Endodermal cell (in vitro differentiated cells): ENCODE measurements around the gene BAIAP2. TPM values are rescaled to one million over a fixed set of nuclear protein-coding genes. Genes with fewer than 3 reads are reported as not detected.

Experiments
- DNase-seq: peaks from one replicate; pipeline ENCODE4 v3.0.0-alpha.2; 2017
- H3K27ac ChIP-seq: 2 replicates; pipeline ENCODE4 v1.5.1; 2013; ENCODE audit warnings: mild to moderate bottlenecking, low read depth, low read length, moderate library complexity
- H3K27me3 ChIP-seq: 2 replicates; pipeline ENCODE4 v1.6.1; 2013; ENCODE audit warnings: mild to moderate bottlenecking, low read length, moderate library complexity; ENCODE audit not compliant: insufficient read depth, control insufficient read depth, poor library complexity, severe bottlenecking
- H3K36me3 ChIP-seq: 2 replicates; pipeline ENCODE4 v1.7.0; 2013; ENCODE audit warnings: mild to moderate bottlenecking, low read length, moderate library complexity; ENCODE audit not compliant: control insufficient read depth, insufficient read depth
- H3K4me1 ChIP-seq: one replicate; pipeline ENCODE4 v1.7.0; 2013; ENCODE audit warnings: low read length; ENCODE audit not compliant: control insufficient read depth, insufficient read depth
- H3K4me3 ChIP-seq: 2 replicates; pipeline ENCODE4 v1.5.1; 2013; ENCODE audit warnings: mild to moderate bottlenecking, low read length, moderate library complexity
- H3K9ac ChIP-seq: 2 replicates; pipeline ENCODE4 v1.6.1; 2013; ENCODE audit warnings: mild to moderate bottlenecking, low read length, moderate library complexity; ENCODE audit not compliant: poor library complexity, severe bottlenecking; ENCODE audit errors: extremely low read depth
- H3K9me3 ChIP-seq: 2 replicates; pipeline ENCODE4 v1.6.1; 2013; ENCODE audit warnings: mild to moderate bottlenecking, low read length, moderate library complexity; ENCODE audit not compliant: control insufficient read depth
- H3K27ac Mint-ChIP-seq: 2 replicates; pipeline ENCODE4 v1.8.0; 2020; ENCODE audit warnings: mixed read lengths
- H3K27me3 Mint-ChIP-seq: 2 replicates; pipeline ENCODE4 v1.8.0; 2021; ENCODE audit warnings: mild to moderate bottlenecking, mixed read lengths; ENCODE audit not compliant: insufficient read depth
- H3K36me3 Mint-ChIP-seq: 2 replicates; pipeline ENCODE4 v1.8.0; 2020; ENCODE audit warnings: low read depth, mixed read lengths
- H3K4me1 Mint-ChIP-seq: 2 replicates; pipeline ENCODE4 v1.8.0; 2020; ENCODE audit warnings: mixed read lengths
- H3K4me3 Mint-ChIP-seq: 2 replicates; pipeline ENCODE4 v1.8.0; 2020; ENCODE audit warnings: mild to moderate bottlenecking, moderate library complexity, mixed read lengths
- H3K9me3 Mint-ChIP-seq: 2 replicates; pipeline ENCODE4 v1.8.0; 2020; ENCODE audit warnings: mild to moderate bottlenecking, mixed read lengths
- WGBS, 2 experiments: methylation state at CpG; one replicate each; pipeline versions ENCODE4 v1.1.5 to v1.1.7; 2013; ENCODE audit warnings: missing lambda C conversion rate in 2 of 2, mixed read lengths in 1 of 2; ENCODE audit not compliant: insufficient coverage in 1 of 2, insufficient read length in 1 of 2; 5-methylcytosine and 5-hydroxymethylcytosine counted together
- total RNA-seq, 2 donors: library from RNA; stranded (reverse); fragmentation: NEBNext Ultra II Directional in 1 of 2; extraction: Animal tissue kit (Norgen Biotek cat#: 25700) in 1 of 2; gene quantifications; 2 replicates in 1 of 2; 3 replicates in 1 of 2; pipeline ENCODE4 v1.2.1, GENCODE V29; 2021
- TF ChIP-seq, protein P1 (sequence below): fragments of 200-600 bp; sonication (generic); conservative IDR thresholded peaks from 2 replicates; pipeline ENCODE4 v1.5.0; 2021; ENCODE audit warnings: antibody characterized with exemption, mild to moderate bottlenecking

BAIAP2 gene
- total RNA-seq, 2 donors from 2014 or later, result 24.9 to 32.7 TPM

DNA sequence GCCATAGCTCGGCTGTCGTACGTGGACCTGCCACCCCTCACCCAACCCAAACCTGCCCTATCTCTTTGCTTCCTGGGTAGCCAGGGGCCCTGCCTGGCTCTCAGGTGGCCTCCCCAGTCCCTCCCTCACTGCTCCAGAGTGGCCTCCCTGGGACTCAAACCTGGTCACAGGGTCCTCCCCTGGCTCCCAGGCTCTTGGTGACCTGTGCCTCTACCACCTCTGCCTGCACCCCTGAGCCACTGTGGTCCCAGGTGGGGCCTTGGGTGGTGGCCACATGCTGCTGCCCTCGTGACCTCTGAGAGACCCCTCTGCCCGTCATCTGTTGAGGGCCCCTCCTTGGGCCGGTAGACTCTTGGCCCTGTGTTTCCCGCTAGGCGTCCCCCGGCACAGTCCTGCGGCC lies 65.7 kb downstream of the BAIAP2 start:
- no peak for DNase-seq
- no peaks in the 10 kb centered on the region for H3K27me3 Mint-ChIP-seq
- TF ChIP-seq, protein P1, sequence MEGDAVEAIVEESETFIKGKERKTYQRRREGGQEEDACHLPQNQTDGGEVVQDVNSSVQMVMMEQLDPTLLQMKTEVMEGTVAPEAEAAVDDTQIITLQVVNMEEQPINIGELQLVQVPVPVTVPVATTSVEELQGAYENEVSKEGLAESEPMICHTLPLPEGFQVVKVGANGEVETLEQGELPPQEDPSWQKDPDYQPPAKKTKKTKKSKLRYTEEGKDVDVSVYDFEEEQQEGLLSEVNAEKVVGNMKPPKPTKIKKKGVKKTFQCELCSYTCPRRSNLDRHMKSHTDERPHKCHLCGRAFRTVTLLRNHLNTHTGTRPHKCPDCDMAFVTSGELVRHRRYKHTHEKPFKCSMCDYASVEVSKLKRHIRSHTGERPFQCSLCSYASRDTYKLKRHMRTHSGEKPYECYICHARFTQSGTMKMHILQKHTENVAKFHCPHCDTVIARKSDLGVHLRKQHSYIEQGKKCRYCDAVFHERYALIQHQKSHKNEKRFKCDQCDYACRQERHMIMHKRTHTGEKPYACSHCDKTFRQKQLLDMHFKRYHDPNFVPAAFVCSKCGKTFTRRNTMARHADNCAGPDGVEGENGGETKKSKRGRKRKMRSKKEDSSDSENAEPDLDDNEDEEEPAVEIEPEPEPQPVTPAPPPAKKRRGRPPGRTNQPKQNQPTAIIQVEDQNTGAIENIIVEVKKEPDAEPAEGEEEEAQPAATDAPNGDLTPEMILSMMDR, result no peak
- Histone ChIP-seq H3K27me3 (no peaks in the 10 kb centered on the region), H3K9ac (no peak overlapping the region), H3K36me3 (peaks cover 4% of the 10 kb centered on the region), H3K4me3 (no peak overlapping the region), H3K9me3 (no peaks in the 10 kb centered on the region), H3K27ac (no peak overlapping the region), H3K4me1 (peaks cover 3% of the 10 kb centered on the region)
- no peaks in the 10 kb centered on the region for H3K36me3 Mint-ChIP-seq
- WGBS, 2 experiments, result 88 to 96% methylated on average over 7 to 10 of the region's 10 CpGs
- peaks cover 8% of the 10 kb centered on the region for H3K4me1 Mint-ChIP-seq
- no peak overlapping the region for H3K27ac Mint-ChIP-seq
- H3K4me3 Mint-ChIP-seq, result no peak overlapping the region
- no peaks in the 10 kb centered on the region for H3K9me3 Mint-ChIP-seq

DNA sequence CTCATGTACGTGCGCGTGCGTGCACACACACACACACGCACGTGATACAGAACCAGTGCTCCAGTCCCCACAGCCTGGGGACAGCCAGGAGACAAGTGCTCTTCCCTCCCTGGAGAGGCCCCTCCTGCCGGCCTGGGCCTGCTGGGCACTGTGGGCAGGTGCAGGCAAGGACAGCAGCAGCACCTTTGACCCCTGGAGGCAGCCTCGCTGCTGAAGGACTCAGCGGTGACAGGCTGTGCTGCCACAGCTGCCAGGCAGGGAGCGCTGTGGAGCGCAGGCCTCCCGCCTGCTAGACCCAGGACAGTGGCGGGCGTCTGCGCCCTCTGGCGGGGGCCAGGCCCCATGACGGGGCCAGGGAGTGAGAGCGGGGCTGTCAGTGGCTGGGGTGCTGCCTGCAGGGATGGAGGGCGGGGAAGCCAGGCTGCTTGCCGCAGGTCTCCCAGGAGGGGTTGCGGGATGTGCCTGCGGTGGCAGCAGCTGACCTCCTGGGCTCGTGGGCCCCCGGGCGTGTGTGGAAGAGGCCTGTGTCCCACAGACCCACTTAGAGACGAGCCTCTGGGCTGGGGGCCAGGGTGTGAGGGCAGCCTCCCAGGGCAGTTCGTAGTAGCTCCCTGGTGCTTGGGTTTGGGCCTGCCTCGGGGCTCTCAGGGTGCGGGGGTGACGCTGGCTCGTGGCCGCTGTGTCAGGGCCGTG lies 66.8 kb downstream of the BAIAP2 start:
- peaks cover 4% of the 10 kb centered on the region for H3K4me1 Mint-ChIP-seq
- H3K4me3 ChIP-seq, result no peak overlapping the region

DNA sequence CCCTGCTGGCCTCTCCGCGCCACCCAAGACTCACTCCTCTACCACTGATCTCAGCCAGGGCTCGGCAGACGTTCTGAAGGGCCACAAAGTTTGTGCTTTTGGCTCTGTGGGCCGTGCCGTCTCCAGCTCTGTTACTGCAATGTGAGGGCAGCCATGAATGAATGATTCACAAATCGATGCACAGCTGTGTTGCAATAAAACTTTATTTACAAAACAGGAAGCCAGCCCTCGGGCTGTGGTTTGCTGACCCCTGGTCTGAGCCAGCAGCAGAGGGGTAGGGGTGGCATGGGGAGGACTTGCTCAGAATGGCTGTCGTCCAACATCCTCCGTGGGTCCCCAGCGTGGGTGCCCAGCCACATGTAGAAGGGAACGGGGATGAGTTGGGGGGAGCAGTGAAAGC lies 67.4 kb downstream of the BAIAP2 start:
- peaks cover 1% of the 10 kb centered on the region for H3K4me1 Mint-ChIP-seq
- WGBS, 2 experiments, result 93 to 95% methylated on average over 12 of the region's 12 CpGs
- H3K9ac ChIP-seq, result no peak overlapping the region

More for the DNA sequence above, 66.8 kb downstream of the BAIAP2 start:
- H3K27ac Mint-ChIP-seq, result no peak overlapping the region
- no peak overlapping the region for H3K4me3 Mint-ChIP-seq
- H3K4me1 ChIP-seq, result peaks cover 3% of the 10 kb centered on the region
- H3K9me3 ChIP-seq, result no peaks in the 10 kb centered on the region
- no peaks in the 10 kb centered on the region for H3K27me3 Mint-ChIP-seq
- no peak overlapping the region for H3K9ac ChIP-seq
- peaks cover 4% of the 10 kb centered on the region for H3K36me3 ChIP-seq
- WGBS, 2 experiments, result 53 to 89% methylated on average over 17 to 33 of the region's 33 CpGs
- no peaks in the 10 kb centered on the region for H3K36me3 Mint-ChIP-seq
- no peaks in the 10 kb centered on the region for H3K27me3 ChIP-seq
- TF ChIP-seq, protein P1, result peak; percentile 100
- no peaks in the 10 kb centered on the region for H3K9me3 Mint-ChIP-seq
- H3K27ac ChIP-seq, result no peak overlapping the region
- peak; percentile 99 for DNase-seq

More for the DNA sequence above, 67.4 kb downstream of the BAIAP2 start:
- Mint-ChIP-seq H3K4me3 (no peak overlapping the region), H3K27ac (no peak overlapping the region), H3K9me3 (no peaks in the 10 kb centered on the region), H3K27me3 (no peaks in the 10 kb centered on the region), H3K36me3 (no peaks in the 10 kb centered on the region)
- Histone ChIP-seq H3K9me3 (no peaks in the 10 kb centered on the region), H3K4me3 (no peak overlapping the region), H3K27ac (no peak overlapping the region), H3K36me3 (peaks cover 4% of the 10 kb centered on the region), H3K27me3 (no peaks in the 10 kb centered on the region), H3K4me1 (peaks cover 3% of the 10 kb centered on the region)
- TF ChIP-seq, protein P1, result no peak
- no peak for DNase-seq
